Right cardiac atrium (tissue), 5 donors: Measurements from ENCODE around the gene JPH4. TPM values are rescaled to one million over a fixed set of nuclear protein-coding genes. Genes with fewer than 3 reads are reported as not detected.

ENCODE experiments used
- ATAC-seq, 2 donors: fragments of 200-7000 bp; cut with Tn5 transposase; one replicate each; pipeline versions ENCODE4 v1.8.0 to v1.9.1; 2020; ENCODE audit warnings: moderate library complexity in 2 of 2, mild to moderate bottlenecking in 1 of 2
- DNase-seq, 3 donors: peaks; one replicate each; pipeline ENCODE4 v3.0.0-alpha.2; 2020
- H3K27ac ChIP-seq: one replicate; pipeline ENCODE4 v1.5.1; 2013; ENCODE audit warnings: mild to moderate bottlenecking, low read length, control low read depth, moderate library complexity
- H3K27me3 ChIP-seq: one replicate; pipeline ENCODE4 v1.6.1; 2013; ENCODE audit not compliant: control insufficient read depth, insufficient read depth
- H3K4me1 ChIP-seq: one replicate; pipeline ENCODE4 v1.6.1; 2013; ENCODE audit warnings: low read length; ENCODE audit not compliant: control insufficient read depth, insufficient read depth
- H3K4me3 ChIP-seq: one replicate; pipeline ENCODE4 v1.5.1; 2013; ENCODE audit warnings: low read length, control low read depth
- H3K9me3 ChIP-seq: one replicate; pipeline ENCODE4 v1.6.1; 2013; ENCODE audit warnings: low read length; ENCODE audit not compliant: control insufficient read depth
- WGBS: extraction: QIAGEN DNeasy Blood & Tissue Kit; methylation state at CpG from one replicate; pipeline ENCODE4 v1.1.7; 2013; 5-methylcytosine and 5-hydroxymethylcytosine counted together
- intact Hi-C, 4 donors: fragments of 100-400 bp; cut with DNase I; formaldehyde crosslinking; loops; one replicate each; pipeline versions ENCODE4 v1.11.0 to v1.14.0; 2022 to 2023
- long read RNA-seq, 4 donors: library from polyadenylated mRNA; unstranded; transcript quantifications; one replicate each; pipeline ENCODE4 v2.0.0, GENCODE V29; 2020 to 2021
- polyA plus RNA-seq: library from polyadenylated mRNA; stranded (reverse); fragments of 200-250 nt; gene quantifications from one replicate; pipeline ENCODE4 v1.2.3, GENCODE V29; 2013
- total RNA-seq, 4 donors: library from RNA; stranded (reverse); fragmentation: NEBNext Ultra II Directional; extraction: Animal tissue kit (Norgen Biotek cat#: 25700); gene quantifications; one replicate each; pipeline ENCODE4 v1.2.1, GENCODE V29; 2021
- donor health status: healthy with polysubstance abuse.
- donor health status: DM: no; HTN: yes; CAD: no.
- donor health status: DM: no; HTN: no; CAD: no.
- donor health status: DM: no; HTN: yes; CAD: no; lungs with severe emphysema.
- donor health status: DM: yes; HTN: yes; CAD: no.

Gene JPH4
- total RNA-seq: under 1 TPM; 0.11 to 0.38 (median 0.27) TPM
- polyA plus RNA-seq: 0.23 TPM
- long read RNA-seq, donor 1, partial matches to known transcripts: 1 of 2 reads
- long read RNA-seq, donor 1, other reads (novel, unspliced or antisense): 0 of 2 reads
- long read RNA-seq, donor 2: 0 reads
- long read RNA-seq, donor 3: 0 reads
- long read RNA-seq, donor 4: 0 reads

GRCh38 chr14:23578560-23579310 is at the start of gene JPH4:
JPH4 (minus strand) TSS chr14:23578790; CDS start chr14:23577453, 1,337 bp downstream.
- H3K4me1 ChIP-seq: no peaks in the 10 kb centered on the region
- no peak within 1 kb of the TSS for H3K27ac ChIP-seq
- no peaks in the 10 kb centered on the region for H3K27me3 ChIP-seq
- peak in 1 of 2 donors; percentile 7 for ATAC-seq
- no peaks in the 10 kb centered on the region for H3K9me3 ChIP-seq
- no peak for DNase-seq
- no peak within 1 kb of the TSS for H3K4me3 ChIP-seq
- intact Hi-C loops: no loop called here
- 9% methylated on average over 18 of the region's 18 CpGs for WGBS

- no peak overlapping the region for H3K4me3 ChIP-seq
- no peak for DNase-seq
- no peaks in the 10 kb centered on the region for H3K27me3 ChIP-seq
- ATAC-seq: no peak
- H3K9me3 ChIP-seq: peaks cover 3% of the 10 kb centered on the region
- no peak overlapping the region for H3K27ac ChIP-seq
- 84% methylated on average over 6 of the region's 6 CpGs for WGBS
- peaks cover 2% of the 10 kb centered on the region for H3K4me1 ChIP-seq
- intact Hi-C loops: no loop called here
Observed at GRCh38 chr14:23627961-23628360, 49.4 kb upstream of the JPH4 start.

- Histone ChIP-seq H3K27me3 (no peaks in the 10 kb centered on the region), H3K4me1 (peaks cover 2% of the 10 kb centered on the region), H3K27ac (no peak overlapping the region), H3K9me3 (peaks cover 3% of the 10 kb centered on the region), H3K4me3 (no peak overlapping the region)
- no peak for ATAC-seq
- DNase-seq: no peak
- intact Hi-C loops: no loop called here
Observed at GRCh38 chr14:23626946-23627345, 48.4 kb upstream of the JPH4 start.

GRCh38 chr14:23624830-23625404 is 46.3 kb upstream of the JPH4 start:
- 88% methylated on average over 3 of the region's 3 CpGs for WGBS

GRCh38 chr14:23623962-23624361 is 45.4 kb upstream of the JPH4 start:
- ATAC-seq: no peak
- no peaks in the 10 kb centered on the region for H3K4me1 ChIP-seq
- H3K27me3 ChIP-seq: no peaks in the 10 kb centered on the region
- peaks cover 3% of the 10 kb centered on the region for H3K9me3 ChIP-seq
- no peak overlapping the region for H3K27ac ChIP-seq
- no peak overlapping the region for H3K4me3 ChIP-seq
- intact Hi-C loops: no loop called here
- DNase-seq: no peak

More at GRCh38 chr14:23624830-23625404, 46.3 kb upstream of the JPH4 start:
- Histone ChIP-seq H3K9me3 (peaks cover 3% of the 10 kb centered on the region), H3K4me3 (no peak overlapping the region), H3K27me3 (no peaks in the 10 kb centered on the region), H3K27ac (no peak overlapping the region), H3K4me1 (no peaks in the 10 kb centered on the region)
- no peak for ATAC-seq
- DNase-seq: no peak
- intact Hi-C loops: no loop called here

GRCh38 chr14:23622990-23623389 is 44.4 kb upstream of the JPH4 start:
- no peaks in the 10 kb centered on the region for H3K27me3 ChIP-seq
- no peak overlapping the region for H3K4me3 ChIP-seq
- WGBS: 85% methylated on average over 4 of the region's 4 CpGs
- H3K9me3 ChIP-seq: peaks cover 3% of the 10 kb centered on the region
- ATAC-seq (no peak), DNase-seq (no peak)
- intact Hi-C loops: no loop called here
- H3K27ac ChIP-seq: no peak overlapping the region
- no peaks in the 10 kb centered on the region for H3K4me1 ChIP-seq

- intact Hi-C loops: no loop called here
- no peaks in the 10 kb centered on the region for H3K27me3 ChIP-seq
- DNase-seq: no peak
- H3K4me3 ChIP-seq: no peak overlapping the region
- H3K4me1 ChIP-seq: no peaks in the 10 kb centered on the region
- H3K27ac ChIP-seq: no peak overlapping the region
- no peak for ATAC-seq
- peaks cover 3% of the 10 kb centered on the region for H3K9me3 ChIP-seq
- WGBS: 78% methylated on average over 4 of the region's 4 CpGs
Observed at GRCh38 chr14:23621932-23622730, 43.5 kb upstream of the JPH4 start.

- no peak overlapping the region for H3K4me3 ChIP-seq
- H3K9me3 ChIP-seq: peaks cover 3% of the 10 kb centered on the region
- intact Hi-C loops: no loop called here
- no peaks in the 10 kb centered on the region for H3K27me3 ChIP-seq
- H3K4me1 ChIP-seq: no peaks in the 10 kb centered on the region
- ATAC-seq (no peak), DNase-seq (no peak)
- no peak overlapping the region for H3K27ac ChIP-seq
- WGBS: 60% methylated on average over 6 of the region's 6 CpGs
Observed at GRCh38 chr14:23621204-23621931, 42.8 kb upstream of the JPH4 start.

GRCh38 chr14:23620177-23620702 is 41.6 kb upstream of the JPH4 start:
- no peak for DNase-seq
- 73% methylated on average over 3 of the region's 3 CpGs for WGBS

GRCh38 chr14:23618415-23618988 is 39.9 kb upstream of the JPH4 start:
- Histone ChIP-seq H3K4me1 (no peaks in the 10 kb centered on the region), H3K9me3 (no peaks in the 10 kb centered on the region), H3K4me3 (no peak overlapping the region), H3K27me3 (no peaks in the 10 kb centered on the region), H3K27ac (no peak overlapping the region)
- DNase-seq: no peak
- intact Hi-C loops: no loop called here
- ATAC-seq: no peak
- WGBS: 43% methylated on average over 2 of the region's 2 CpGs

More at GRCh38 chr14:23620177-23620702, 41.6 kb upstream of the JPH4 start:
- H3K4me1 ChIP-seq: no peaks in the 10 kb centered on the region
- intact Hi-C loops: no loop called here
- H3K27ac ChIP-seq: no peak overlapping the region
- no peak overlapping the region for H3K4me3 ChIP-seq
- peaks cover 3% of the 10 kb centered on the region for H3K9me3 ChIP-seq
- no peaks in the 10 kb centered on the region for H3K27me3 ChIP-seq
- ATAC-seq: no peak
